IPS-20b (cell line): ENCODE results near the gene CDK19.

Experiments
- H3K27ac ChIP-seq: one replicate; pipeline ENCODE4 v1.5.1; 2013; ENCODE audit warnings: low read length
- H3K27me3 ChIP-seq: 2 replicates; pipeline ENCODE4 v1.6.1; 2013; ENCODE audit warnings: mild to moderate bottlenecking, low read length, inconsistent platforms; ENCODE audit not compliant: insufficient read depth
- H3K36me3 ChIP-seq: 2 replicates; pipeline ENCODE4 v1.6.1; 2013; ENCODE audit warnings: low read depth, mild to moderate bottlenecking, inconsistent platforms, low read length, moderate library complexity; ENCODE audit not compliant: insufficient read depth
- H3K4me1 ChIP-seq: 2 replicates; pipeline ENCODE4 v1.6.1; 2013; ENCODE audit warnings: mild to moderate bottlenecking, control low read depth, inconsistent platforms, low read length, moderate library complexity; ENCODE audit not compliant: insufficient read depth
- H3K4me3 ChIP-seq: 2 replicates; pipeline ENCODE4 v1.5.1; 2013; ENCODE audit warnings: mild to moderate bottlenecking, low read length, inconsistent platforms
- H3K9ac ChIP-seq: 2 replicates; pipeline ENCODE4 v1.6.1; 2013; ENCODE audit warnings: low read depth, mild to moderate bottlenecking, inconsistent platforms, low read length, moderate library complexity
- H3K9me3 ChIP-seq: 2 replicates; pipeline ENCODE4 v1.6.1; 2013; ENCODE audit warnings: mild to moderate bottlenecking, low read depth, low read length, inconsistent platforms; ENCODE audit not compliant: insufficient read depth

CDK19 gene

GRCh38 chr6:110833831-110834230 lies 18.6 kb upstream of the CDK19 start:
- no peaks in the 10 kb centered on the region for H3K4me1 ChIP-seq
- H3K9ac ChIP-seq = no peak overlapping the region
- H3K27me3 ChIP-seq = no peaks in the 10 kb centered on the region
- no peak overlapping the region for H3K4me3 ChIP-seq
- no peak overlapping the region for H3K27ac ChIP-seq
- H3K36me3 ChIP-seq = no peaks in the 10 kb centered on the region
- H3K9me3 ChIP-seq = no peaks in the 10 kb centered on the region

GRCh38 chr6:110831405-110831804 lies 16.1 kb upstream of the CDK19 start:
- no peaks in the 10 kb centered on the region for H3K36me3 ChIP-seq
- no peaks in the 10 kb centered on the region for H3K27me3 ChIP-seq
- no peak overlapping the region for H3K27ac ChIP-seq
- no peak overlapping the region for H3K4me3 ChIP-seq
- H3K9ac ChIP-seq = no peak overlapping the region
- H3K4me1 ChIP-seq = no peaks in the 10 kb centered on the region
- H3K9me3 ChIP-seq = no peaks in the 10 kb centered on the region

DNA sequence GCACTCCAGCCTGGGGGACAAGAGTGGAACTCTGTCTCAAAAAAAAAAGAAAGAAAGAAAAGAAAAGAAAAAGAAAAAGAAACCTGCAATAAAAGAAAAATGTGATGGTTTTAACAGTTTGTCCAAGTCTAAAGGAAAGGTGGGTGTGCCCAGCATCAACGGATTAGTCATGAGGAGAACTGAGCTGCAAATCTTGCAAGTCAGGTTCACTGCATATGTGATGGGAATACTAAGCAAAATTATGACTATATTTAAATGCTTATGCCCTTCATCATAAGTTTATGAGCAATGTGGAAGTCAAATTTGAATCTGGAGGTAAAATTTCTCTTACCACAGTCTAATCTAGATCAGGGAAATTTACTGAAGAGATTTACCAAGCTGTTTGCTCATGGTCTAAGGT lies 13.1 kb upstream of the CDK19 start:
- Histone ChIP-seq H3K27ac (no peak overlapping the region), H3K9ac (no peak overlapping the region), H3K4me3 (no peak overlapping the region), H3K36me3 (no peaks in the 10 kb centered on the region), H3K9me3 (no peaks in the 10 kb centered on the region), H3K27me3 (no peaks in the 10 kb centered on the region), H3K4me1 (no peaks in the 10 kb centered on the region)

GRCh38 chr6:110826236-110827129 lies 11.2 kb upstream of the CDK19 start:
- Histone ChIP-seq H3K27me3 (no peaks in the 10 kb centered on the region), H3K9me3 (no peaks in the 10 kb centered on the region), H3K27ac (no peak overlapping the region), H3K36me3 (no peaks in the 10 kb centered on the region), H3K4me3 (no peak overlapping the region), H3K9ac (no peak overlapping the region), H3K4me1 (no peaks in the 10 kb centered on the region)

DNA sequence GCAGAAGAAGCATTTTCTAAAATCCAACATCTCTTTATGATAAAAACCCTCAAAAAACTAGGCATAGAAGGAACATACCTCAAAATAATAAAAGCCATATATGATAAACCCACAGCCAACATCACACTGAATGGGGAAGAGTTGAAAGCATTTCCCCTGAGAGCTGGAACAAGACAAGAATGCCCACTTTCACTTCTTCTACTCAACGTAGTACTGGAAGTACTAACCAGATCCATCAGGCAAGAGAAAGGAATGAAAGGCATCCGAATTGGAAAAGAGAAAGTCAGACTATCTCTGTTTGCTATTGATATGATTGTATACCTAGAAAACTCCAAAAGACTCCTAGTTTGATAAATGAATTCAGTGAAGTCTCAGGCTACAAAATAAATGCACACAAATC lies 7.9 kb upstream of the CDK19 start:
- Histone ChIP-seq H3K27ac (no peak overlapping the region), H3K27me3 (no peaks in the 10 kb centered on the region), H3K36me3 (no peaks in the 10 kb centered on the region), H3K9ac (no peak overlapping the region), H3K9me3 (no peaks in the 10 kb centered on the region), H3K4me3 (no peak overlapping the region), H3K4me1 (no peaks in the 10 kb centered on the region)

DNA sequence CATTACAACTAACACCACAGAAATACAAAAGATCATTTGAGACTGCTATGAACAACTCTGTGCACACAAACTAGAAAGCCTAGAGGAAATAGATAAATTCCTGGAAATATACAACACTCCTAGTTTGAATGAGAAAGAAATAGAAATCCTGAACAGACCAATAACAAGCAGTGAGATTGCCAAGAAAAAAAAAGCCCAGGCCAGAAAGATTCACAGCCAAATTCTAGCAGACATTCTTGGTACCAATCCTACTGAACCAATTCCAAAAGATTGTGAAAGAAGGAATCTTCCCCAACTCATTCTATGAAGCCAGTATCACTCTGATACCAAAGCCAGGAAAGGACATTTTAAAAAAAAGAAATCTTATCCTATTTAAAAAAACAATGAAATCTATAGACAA lies 7.0 kb upstream of the CDK19 start:
- no peaks in the 10 kb centered on the region for H3K27me3 ChIP-seq
- H3K27ac ChIP-seq = no peak overlapping the region
- no peaks in the 10 kb centered on the region for H3K36me3 ChIP-seq
- H3K4me3 ChIP-seq = no peak overlapping the region
- H3K4me1 ChIP-seq = no peaks in the 10 kb centered on the region
- H3K9me3 ChIP-seq = no peaks in the 10 kb centered on the region
- H3K9ac ChIP-seq = no peak overlapping the region

GRCh38 chr6:110816677-110817076 lies 1.4 kb upstream of the CDK19 start:
- Histone ChIP-seq H3K36me3 (no peaks in the 10 kb centered on the region), H3K4me1 (peaks cover 8% of the 10 kb centered on the region; the same call in 1 of the 2 replicates), H3K4me3 (peak overlapping the region; percentile 87; the same call in 1 of the 2 replicates), H3K9me3 (no peaks in the 10 kb centered on the region), H3K27me3 (no peaks in the 10 kb centered on the region), H3K27ac (peak overlapping the region; percentile 86), H3K9ac (peak overlapping the region; percentile 92; the same call in 1 of the 2 replicates)

- H3K9me3 ChIP-seq = no peaks in the 10 kb centered on the region
- peaks cover 8% of the 10 kb centered on the region; the same call in 1 of the 2 replicates for H3K4me1 ChIP-seq
- H3K27ac ChIP-seq = peak overlapping the region; percentile 65
- no peaks in the 10 kb centered on the region for H3K36me3 ChIP-seq
- H3K4me3 ChIP-seq = peak overlapping the region; percentile 87
- no peaks in the 10 kb centered on the region for H3K27me3 ChIP-seq
- peak overlapping the region; percentile 92 for H3K9ac ChIP-seq
Observed at GRCh38 chr6:110815015-110815410, 256 bp downstream of the CDK19 start.

DNA sequence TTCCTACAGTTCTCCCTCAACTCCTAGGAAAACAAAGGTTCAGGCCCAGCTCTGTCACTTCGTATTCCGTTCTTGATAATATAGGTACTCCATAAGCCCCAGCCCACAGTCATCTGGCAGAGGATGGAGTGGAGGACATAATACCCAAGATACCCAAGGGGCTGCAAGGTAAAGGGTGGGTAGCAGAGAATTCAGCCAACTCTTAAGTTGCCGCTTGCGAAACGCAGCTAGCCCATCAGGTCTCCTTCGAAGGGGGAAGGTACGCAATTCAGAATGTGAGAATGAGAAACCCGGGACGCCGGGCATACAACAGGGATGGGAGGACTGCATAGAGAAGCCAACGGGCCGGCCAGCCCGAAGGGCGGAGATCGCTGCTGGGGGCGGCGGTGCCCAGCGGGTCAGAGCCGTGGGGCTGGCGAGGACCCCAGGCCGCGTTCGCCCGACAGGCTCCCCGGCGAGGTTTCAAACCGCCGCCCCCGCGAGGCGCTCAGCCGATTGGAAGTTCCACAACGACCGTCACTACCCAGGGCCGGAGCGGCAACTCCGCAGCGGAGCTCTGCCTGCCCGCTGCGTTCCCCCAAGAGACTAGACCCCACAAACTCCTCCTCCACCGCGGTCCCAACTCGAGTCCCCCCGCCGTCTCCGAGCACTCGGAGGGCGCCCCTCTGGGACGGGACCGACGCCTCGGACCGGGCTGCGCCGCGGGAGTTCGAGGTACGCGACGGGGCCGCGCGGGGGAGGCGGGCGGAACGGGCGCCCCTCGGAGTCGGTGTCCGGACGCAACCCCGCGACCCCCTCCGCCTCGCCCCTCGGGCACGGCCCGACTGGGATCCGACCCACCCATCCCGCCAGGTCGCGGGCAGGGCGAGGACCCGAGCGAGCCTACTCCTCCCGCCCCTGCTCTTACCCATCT lies 911 bp downstream of the CDK19 start:
- H3K9ac ChIP-seq = peak overlapping the region; percentile 92
- no peaks in the 10 kb centered on the region for H3K36me3 ChIP-seq
- peak overlapping the region; percentile 87 for H3K4me3 ChIP-seq
- peaks cover 8% of the 10 kb centered on the region; the same call in 1 of the 2 replicates for H3K4me1 ChIP-seq
- H3K27me3 ChIP-seq = no peaks in the 10 kb centered on the region
- no peaks in the 10 kb centered on the region for H3K9me3 ChIP-seq
- H3K27ac ChIP-seq = peak overlapping the region; percentile 65

DNA sequence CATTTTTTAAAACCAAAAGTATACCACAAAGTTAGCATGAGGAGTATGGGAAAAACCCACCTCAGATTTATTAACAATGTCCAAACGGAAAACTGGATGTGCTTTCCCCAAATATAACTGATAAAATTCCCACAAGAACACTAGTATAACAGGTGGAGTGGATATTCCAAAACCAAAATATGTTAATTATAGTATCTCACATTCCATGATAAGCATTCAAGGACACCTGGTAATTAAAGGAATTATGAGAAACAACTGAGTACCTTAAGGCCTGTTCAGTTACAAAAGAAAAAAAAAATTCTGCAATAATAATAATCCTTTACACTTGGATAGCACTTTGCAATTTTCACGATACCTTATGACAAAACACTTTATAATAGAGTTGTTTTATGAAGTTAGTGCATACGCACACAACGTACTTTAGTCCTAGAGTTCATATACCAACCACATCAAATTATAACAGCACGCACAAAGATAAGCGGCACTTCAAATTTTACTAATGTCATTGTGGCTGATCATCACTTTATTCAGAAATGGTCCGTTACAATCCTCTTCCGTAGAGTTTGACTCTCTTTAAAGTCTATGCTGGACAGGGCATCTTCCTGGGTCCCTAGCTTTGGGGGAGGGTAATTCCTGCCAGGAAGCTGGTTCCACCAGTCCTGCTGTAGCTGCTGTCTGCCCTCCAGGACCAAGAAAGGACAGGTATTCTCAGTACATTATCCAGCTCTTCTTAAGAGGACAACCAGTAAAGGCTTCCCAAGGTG lies 1.7 kb downstream of the CDK19 start:
- H3K9me3 ChIP-seq = no peaks in the 10 kb centered on the region
- H3K4me3 ChIP-seq = peak overlapping the region; percentile 87
- H3K27me3 ChIP-seq = no peaks in the 10 kb centered on the region
- H3K4me1 ChIP-seq = peaks cover 8% of the 10 kb centered on the region; the same call in 1 of the 2 replicates
- H3K27ac ChIP-seq = no peak overlapping the region
- peak overlapping the region; percentile 92; the same call in 1 of the 2 replicates for H3K9ac ChIP-seq
- H3K36me3 ChIP-seq = no peaks in the 10 kb centered on the region

GRCh38 chr6:110812719-110813118 lies 2.5 kb downstream of the CDK19 start:
- Histone ChIP-seq H3K27me3 (no peaks in the 10 kb centered on the region), H3K27ac (no peak overlapping the region), H3K9me3 (no peaks in the 10 kb centered on the region), H3K36me3 (no peaks in the 10 kb centered on the region), H3K4me3 (no peak overlapping the region), H3K9ac (no peak overlapping the region), H3K4me1 (peaks cover 8% of the 10 kb centered on the region; the same call in 1 of the 2 replicates)
